Panc1 (cell line): ENCODE data around the gene IL1A. TPM values are rescaled to one million over a fixed set of nuclear protein-coding genes. Genes with fewer than 3 reads are reported as not detected.

Experiments used
- ATAC-seq: fragments of 200-7000 bp; cut with Tn5 transposase; 2 replicates; pipeline ENCODE4 v1.9.1; 2020; ENCODE audit warnings: mild to moderate bottlenecking, moderate library complexity
- BruUV-seq: library from RNA; stranded (reverse); fragments of 400-500 nt; replicated peaks from 2 replicates; lab custom pipeline; 2021; lab: Mats Ljungman, UMichigan
- CTCF ChIA-PET: fragments of 300-600 bp; sonication (Branson Sonifier 250); formaldehyde crosslinking; loops from one replicate; lab custom pipeline; 2022; ENCODE audit warnings: antibody characterized with exemption; lab: Charles Lee
- POLR2A ChIA-PET: fragments of 300-600 bp; sonication (Branson Sonifier 250); formaldehyde crosslinking; loops from one replicate; lab custom pipeline; 2022; ENCODE audit warnings: antibody characterized with exemption; lab: Charles Lee
- DNase-seq: peaks from one replicate; pipeline ENCODE4 v3.0.0-alpha.2; 2010; ENCODE audit warnings: low read depth, low spot score
- H3K27ac ChIP-seq: 2 replicates; pipeline ENCODE4 v1.5.1; 2011; ENCODE audit warnings: mild to moderate bottlenecking, low read length, inconsistent platforms
- H3K27me3 ChIP-seq: fragments of 200-500 bp; sonication (Bioruptor generic); 2 replicates; pipeline ENCODE4 v1.6.0; 2014; ENCODE audit warnings: low read length, inconsistent platforms; ENCODE audit not compliant: control insufficient read depth, insufficient read depth
- H3K36me3 ChIP-seq: fragments of 200-500 bp; sonication (Bioruptor generic); 2 replicates; pipeline ENCODE4 v1.5.1; 2014; ENCODE audit warnings: inconsistent platforms, mild to moderate bottlenecking, low read length, moderate library complexity; ENCODE audit not compliant: control insufficient read depth, insufficient read depth
- H3K4me1 ChIP-seq: 2 replicates; pipeline ENCODE4 v1.5.1; 2011; ENCODE audit warnings: inconsistent platforms, mild to moderate bottlenecking, low read length, moderate library complexity; ENCODE audit not compliant: control insufficient read depth, insufficient read depth
- H3K4me3 ChIP-seq, 2 experiments: 2 replicates each; pipeline ENCODE4 v1.5.1; 2011 to 2012; ENCODE audit warnings: low read depth in 2 of 2, low read length in 2 of 2, mild to moderate bottlenecking in 2 of 2, inconsistent platforms in 1 of 2, moderate library complexity in 1 of 2
- H3K9me3 ChIP-seq: fragments of 200-500 bp; sonication (Bioruptor generic); 2 replicates; pipeline ENCODE4 v1.5.1; 2014; ENCODE audit warnings: low read depth, mild to moderate bottlenecking, inconsistent platforms, low read length, moderate library complexity; ENCODE audit not compliant: control insufficient read depth, insufficient read depth
- CTCF ChIP-seq: fragments of 450-650 bp; IDR thresholded peaks from 2 replicates; pipeline ENCODE4 v1.5.1; 2017; ENCODE audit warnings: mild to moderate bottlenecking
- POLR2AphosphoS5 ChIP-seq: IDR thresholded peaks from 2 replicates; pipeline ENCODE4 v1.6.1; 2012; ENCODE audit warnings: mild to moderate bottlenecking, low read depth, low read length, moderate library complexity
- REST ChIP-seq, 2 experiments: IDR thresholded peaks; 2 replicates each; pipeline ENCODE4 v1.6.1; 2011 to 2012; ENCODE audit warnings: low read depth in 2 of 2, control low read depth in 1 of 2, low read length in 1 of 2, mild to moderate bottlenecking in 1 of 2, moderate library complexity in 1 of 2; ENCODE audit not compliant: insufficient read depth in 1 of 2
- SIN3A ChIP-seq: IDR thresholded peaks from 2 replicates; pipeline ENCODE4 v1.6.1; 2012; ENCODE audit warnings: low read depth, mild to moderate bottlenecking, low read length, moderate library complexity, borderline replicate concordance; ENCODE audit not compliant: insufficient read depth
- TCF7L2 ChIP-seq: IDR thresholded peaks from 2 replicates; pipeline ENCODE4 v1.6.1; 2011; ENCODE audit warnings: mild to moderate bottlenecking, low read depth, low read length, inconsistent platforms
- in situ Hi-C: cut with HindIII; loops from 2 replicates; pipeline ENCODE4 v1.10.0; 2016; ENCODE audit warnings: low sequenced_read_pairs, low pct_unique_long_range_greater_than_20kb
- intact Hi-C: fragments of 100-400 bp; cut with micrococcal nuclease; formaldehyde crosslinking; loops from one replicate; pipeline ENCODE4 v1.10.0; 2022; ENCODE audit not compliant: unreplicated experiment
- total RNA-seq: library from RNA; stranded (reverse); gene quantifications from one replicate; pipeline ENCODE4 v1.2.1, GENCODE V29; 2021; ENCODE audit not compliant: unreplicated experiment

Gene IL1A
- total RNA-seq, 1 experiment from 2014 or later: not detected

- TF ChIP-seq POLR2AphosphoS5 (no peak), CTCF (no peak), TCF7L2 (no peak), SIN3A (no peak), REST (IDR thresholded peaks at IDR 0.05; ENCODE audit: insufficient read depth in 1 of 2, low read depth in 2 of 2, low read length in 1 of 2) (no peak)
- ChIA-PET CTCF (no interaction called here), POLR2A (no interaction called here)
- no peaks in the 10 kb centered on the region for H3K9me3 ChIP-seq
- no peaks in the 10 kb centered on the region for H3K27me3 ChIP-seq
- DNase-seq (no peak), ATAC-seq (no peak)
- H3K27ac ChIP-seq: no peak overlapping the region; the same call in 1 of the 2 replicates
- in situ Hi-C loops: no loop called here
- H3K4me1 ChIP-seq: no peaks in the 10 kb centered on the region
- no TSS peak for BruUV-seq
- H3K36me3 ChIP-seq: no peaks in the 10 kb centered on the region
- no peak overlapping the region for H3K4me3 ChIP-seq
- intact Hi-C loops: no loop called here
These were observed 9.2 kb upstream of the IL1A start for GRCh38 chr2:112793449-112793978.

- Histone ChIP-seq H3K27ac (no peak overlapping the region), H3K9me3 (no peaks in the 10 kb centered on the region), H3K4me1 (no peaks in the 10 kb centered on the region), H3K36me3 (no peaks in the 10 kb centered on the region), H3K27me3 (no peaks in the 10 kb centered on the region), H3K4me3 (no peak overlapping the region)
- no peak for ATAC-seq
- in situ Hi-C loops (no loop called here), intact Hi-C loops (no loop called here)
- no peak for DNase-seq
- TF ChIP-seq TCF7L2: no peak
- TF ChIP-seq CTCF: no peak
- TF ChIP-seq SIN3A: no peak
- no peak for TF ChIP-seq REST (IDR thresholded peaks at IDR 0.05; ENCODE audit: insufficient read depth in 1 of 2, low read depth in 2 of 2, low read length in 1 of 2)
- no peak for TF ChIP-seq POLR2AphosphoS5
- CTCF ChIA-PET: no interaction called here
- BruUV-seq: no TSS peak
- POLR2A ChIA-PET: no interaction called here
These were observed 8.1 kb upstream of the IL1A start for GRCh38 chr2:112792419-112792818.
